ENCODE measurements around the gene HSPA1B.
"Not testable (repeated sequence)": the region's sequence is repeated elsewhere in the genome, so short reads cannot be mapped to it uniquely, and the experiment has no call there.

The HSPA1B gene

GRCh38 chr6:31827286-31828079, at the start of gene HSPA1B:
Gene HSPA1B (plus strand): TSS chr6:31827738. CDS start chr6:31827951, 213 bp downstream.
- peak; percentile 99 for DNase-seq

- no peak for DNase-seq
Observed at GRCh38 chr6:31778193-31778592, 49.3 kb upstream of the HSPA1B start.

GRCh38 chr6:31778999-31779885, 48.3 kb upstream of the HSPA1B start:
- DNase-seq, result no peak

GRCh38 chr6:31779908-31780307, 47.6 kb upstream of the HSPA1B start:
- DNase-seq, result no peak

- no peak for DNase-seq
Observed at GRCh38 chr6:31780507-31781243, 46.9 kb upstream of the HSPA1B start.

- DNase-seq, result no peak
Observed at GRCh38 chr6:31781244-31782125, 46.1 kb upstream of the HSPA1B start.

GRCh38 chr6:31782126-31782855, 45.2 kb upstream of the HSPA1B start:
- DNase-seq, result no peak

- no peak for DNase-seq
Observed at GRCh38 chr6:31784098-31784925, 43.2 kb upstream of the HSPA1B start.

- no peak for DNase-seq
Observed at GRCh38 chr6:31785475-31785874, 42.1 kb upstream of the HSPA1B start.

GRCh38 chr6:31791324-31792089, 36.0 kb upstream of the HSPA1B start:
- no peak for DNase-seq

GRCh38 chr6:31792090-31792374, 35.5 kb upstream of the HSPA1B start:
- no peak for DNase-seq

- DNase-seq, result no peak
Observed at GRCh38 chr6:31792761-31793171, 34.8 kb upstream of the HSPA1B start.

- DNase-seq, result not testable (repeated sequence)
Observed at GRCh38 chr6:31793927-31794245, 33.7 kb upstream of the HSPA1B start.

GRCh38 chr6:31794294-31794865, 33.2 kb upstream of the HSPA1B start:
- no peak for DNase-seq

- no peak for DNase-seq
Observed at GRCh38 chr6:31794866-31795615, 32.5 kb upstream of the HSPA1B start.

- peak; percentile 98 for DNase-seq
Observed at GRCh38 chr6:31795616-31796298, 31.8 kb upstream of the HSPA1B start, which contains the start of gene VARS1. Gene VARS1 (minus strand): TSS chr6:31795752. CDS start chr6:31795217, 535 bp downstream.

- DNase-seq, result no peak
Observed at GRCh38 chr6:31796993-31797385, 30.5 kb upstream of the HSPA1B start.

GRCh38 chr6:31797588-31797987, 29.9 kb upstream of the HSPA1B start:
- DNase-seq, result no peak

All from suppressor macrophage treated with lipopolysaccharide for 4 hours (primary cell).